ENCODE data around the gene CLMN.

CLMN gene

GRCh38 chr14:95263527-95264231 is 56.0 kb downstream of the CLMN start:
- no peak for DNase-seq (ENCODE audit: low read depth in 2 of 2)

DNA sequence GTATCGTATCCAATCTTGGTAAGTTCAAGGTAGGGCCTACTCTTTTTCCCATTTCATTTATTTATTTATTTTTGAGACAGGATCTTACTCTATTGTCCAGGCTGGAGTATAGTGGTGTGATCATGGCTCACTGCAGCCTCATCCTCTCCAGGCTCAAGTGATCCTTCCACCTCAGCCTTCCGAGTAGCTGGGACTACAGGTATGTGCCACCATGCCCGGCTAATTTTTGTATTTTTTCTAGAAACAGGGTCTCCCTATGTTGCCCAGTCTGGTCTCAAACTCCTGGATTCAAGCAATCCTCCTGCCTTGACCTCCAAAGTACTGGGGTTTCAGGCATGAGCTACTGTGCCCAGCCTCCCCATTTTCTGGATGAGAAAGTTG is 57.2 kb downstream of the CLMN start:
- DNase-seq (ENCODE audit: low read depth in 2 of 2): no peak

GRCh38 chr14:95261616-95262510 is 57.8 kb downstream of the CLMN start:
- DNase-seq (ENCODE audit: low read depth in 2 of 2): no peak

DNA sequence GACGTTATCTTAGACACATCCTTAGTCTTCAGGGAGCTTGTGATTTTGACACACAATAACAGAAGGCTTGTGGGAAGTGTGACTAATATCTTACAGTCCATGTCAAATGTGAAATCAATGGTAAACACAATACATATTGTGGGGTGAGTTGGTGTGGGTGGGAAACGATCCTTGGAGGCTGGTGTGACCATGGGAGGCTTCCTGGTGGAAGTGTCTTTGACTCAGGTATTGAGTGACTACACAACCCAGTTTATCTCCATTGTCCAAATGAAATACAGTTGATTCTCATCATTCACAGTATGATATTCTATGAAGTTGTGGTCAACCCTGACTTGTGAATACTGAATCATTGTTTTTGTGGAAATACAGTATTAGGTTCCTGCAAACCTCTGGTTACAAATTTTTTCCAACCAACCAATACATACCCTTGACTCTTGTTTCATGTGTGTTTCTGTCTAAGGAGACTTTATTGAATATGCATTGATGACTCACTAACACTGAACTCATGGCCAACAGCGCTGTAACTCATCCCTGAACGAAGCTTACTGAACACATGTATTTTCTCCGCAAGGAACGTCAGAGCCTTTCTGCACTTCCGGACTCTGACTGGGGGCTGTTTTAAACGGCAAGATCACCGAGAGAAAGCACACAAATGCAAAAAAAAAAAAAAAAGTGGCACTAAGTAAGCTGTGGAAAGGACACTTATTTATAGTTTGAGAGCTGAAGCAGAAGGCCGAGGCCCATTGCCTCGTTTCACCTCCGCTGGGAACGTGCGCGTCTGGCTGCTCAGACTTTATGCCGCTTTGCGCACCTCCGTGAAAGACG is 59.0 kb downstream of the CLMN start:
- no peak for DNase-seq (ENCODE audit: low read depth in 2 of 2)

DNA sequence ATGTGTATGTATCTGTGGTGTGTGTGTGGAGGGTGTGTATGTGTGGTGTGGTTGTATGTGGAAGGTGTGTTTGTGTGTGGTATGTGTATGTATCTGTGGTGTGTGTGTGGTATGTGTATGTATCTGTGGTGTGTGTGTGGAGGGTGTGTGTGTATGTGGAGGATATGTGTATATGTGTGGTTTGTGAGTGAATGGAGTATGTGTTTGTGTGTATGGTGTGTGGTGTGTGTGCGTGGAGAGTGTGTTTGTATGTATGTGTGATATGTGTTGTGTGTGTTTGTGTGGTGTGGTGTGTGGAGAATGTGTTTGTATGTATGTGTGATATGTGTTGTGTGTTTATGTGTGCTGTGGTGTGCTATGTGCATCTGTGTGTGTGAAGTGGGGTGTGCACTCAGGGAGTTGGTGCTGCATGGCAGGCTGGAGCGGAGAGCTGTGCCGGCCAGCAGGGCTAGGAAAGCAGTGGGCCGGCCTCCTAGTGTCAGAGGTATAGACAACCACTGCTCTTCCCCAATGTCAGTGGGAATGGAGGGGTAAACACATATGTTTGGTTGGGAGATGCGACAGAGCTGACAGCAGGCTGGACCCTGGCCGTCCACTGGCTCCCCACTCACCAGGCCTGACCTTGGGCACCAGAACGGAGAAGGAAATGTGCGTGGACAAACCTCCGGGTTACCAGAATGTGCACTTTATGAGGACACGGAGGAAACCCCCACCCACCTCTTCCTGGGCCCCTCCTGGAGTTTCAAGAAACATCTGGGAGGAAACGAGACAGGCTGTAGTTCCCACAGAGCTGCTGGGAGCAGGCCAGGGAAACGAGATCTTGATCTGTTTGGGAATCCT is 60.7 kb downstream of the CLMN start:
- no peak for DNase-seq (ENCODE audit: low read depth in 2 of 2)

DNA sequence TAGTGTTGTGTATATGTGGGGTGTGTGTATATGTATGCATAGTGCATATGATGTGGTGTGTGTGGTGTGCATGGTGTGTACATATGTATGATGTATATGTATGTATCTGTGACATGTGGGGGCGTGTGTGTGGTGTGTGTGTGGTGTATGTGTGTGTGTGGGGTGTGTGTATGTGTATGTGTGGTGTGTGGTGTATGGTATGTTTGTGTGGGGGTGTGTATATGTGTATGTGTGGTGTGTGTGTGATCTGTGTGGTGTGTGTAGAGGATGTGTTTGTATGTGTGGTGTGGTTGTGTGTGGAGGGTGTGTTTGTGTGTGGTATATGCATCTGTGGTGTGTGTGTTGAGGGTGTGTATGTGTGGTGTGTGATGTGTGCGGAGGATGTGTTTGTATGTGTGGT is 61.6 kb downstream of the CLMN start:
- DNase-seq (ENCODE audit: low read depth in 2 of 2): no peak

- DNase-seq (ENCODE audit: low read depth in 2 of 2): no peak
Observed at GRCh38 chr14:95257521-95257920, 62.2 kb downstream of the CLMN start.

GRCh38 chr14:95256776-95257060 is 63.0 kb downstream of the CLMN start:
- no peak for DNase-seq (ENCODE audit: low read depth in 2 of 2)

DNA sequence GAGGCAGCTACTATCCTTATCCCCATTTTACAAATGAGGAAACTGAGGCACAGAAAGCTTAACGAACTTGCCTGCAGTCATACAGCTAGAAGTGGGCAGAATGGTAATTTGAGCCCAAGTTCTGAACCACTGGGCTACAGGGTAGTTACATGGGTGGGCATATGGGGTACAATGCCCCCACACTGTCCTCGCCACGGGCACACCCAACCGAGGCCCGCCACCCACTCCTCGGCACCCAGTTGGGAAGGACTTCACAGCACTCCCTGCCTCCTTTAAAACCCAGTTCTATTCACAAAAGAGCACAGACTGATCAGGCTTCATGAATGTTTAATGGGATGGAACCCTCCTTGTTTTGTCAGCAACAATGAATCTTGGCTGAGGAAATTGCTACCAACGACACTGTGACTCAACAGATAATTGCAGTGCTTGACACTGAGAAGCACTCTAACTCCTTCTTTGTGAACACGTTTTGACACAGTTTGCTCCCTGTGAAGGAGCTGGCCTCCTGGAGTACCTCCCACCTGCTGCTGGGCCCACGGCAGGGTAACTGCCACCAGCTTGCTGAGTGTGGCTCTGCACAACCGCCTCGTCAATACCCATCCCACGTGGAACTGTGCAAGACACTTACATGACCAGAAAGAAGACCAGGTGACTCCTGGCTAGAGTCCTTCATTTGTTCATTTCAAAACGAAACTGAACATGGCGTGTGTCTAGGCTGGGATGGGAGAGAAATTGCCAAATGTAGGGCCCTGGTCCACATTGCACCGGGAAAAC is 63.5 kb downstream of the CLMN start:
- DNase-seq (ENCODE audit: low read depth in 2 of 2): no peak

DNA sequence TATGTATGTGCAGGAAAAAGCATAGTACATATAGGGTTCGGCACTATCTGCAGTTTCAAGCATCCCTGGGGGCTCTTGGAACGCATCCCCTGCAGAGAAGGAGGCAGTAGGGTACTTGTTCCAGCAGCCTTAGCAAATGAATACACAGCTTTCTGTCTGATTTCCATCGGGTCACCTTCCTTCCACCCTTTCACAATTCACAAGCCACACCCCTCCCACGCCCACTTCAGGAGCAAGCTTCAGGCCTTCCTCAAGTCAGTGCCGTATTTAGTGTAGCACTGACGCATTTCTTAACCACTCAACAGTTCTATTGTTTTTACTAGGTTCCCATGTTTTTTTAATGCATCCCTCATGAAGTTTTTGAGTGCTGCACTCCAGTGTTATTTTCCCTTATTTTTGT is 64.2 kb downstream of the CLMN start:
- DNase-seq (ENCODE audit: low read depth in 2 of 2): no peak

- DNase-seq (ENCODE audit: low read depth in 2 of 2): no peak
Observed at GRCh38 chr14:95255013-95255412, 64.7 kb downstream of the CLMN start.

DNA sequence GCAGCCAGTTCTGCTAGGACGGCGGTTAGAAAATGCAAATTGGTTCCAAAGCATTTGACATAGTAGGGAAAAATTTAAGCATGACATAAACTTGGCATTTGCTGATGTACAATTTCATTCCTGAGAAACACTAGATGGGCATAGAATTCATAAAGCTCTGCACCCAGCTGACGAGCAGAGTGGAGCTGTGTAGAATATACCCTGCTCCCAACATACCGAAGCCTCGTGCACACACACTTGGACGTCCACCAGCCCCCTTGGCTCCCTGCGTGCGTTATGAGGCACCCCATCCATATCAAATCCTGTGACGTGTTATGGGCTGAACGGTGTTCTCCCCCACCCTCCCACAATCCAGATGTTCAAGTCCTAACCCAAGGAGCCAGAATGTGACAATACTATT is 65.4 kb downstream of the CLMN start:
- no peak for DNase-seq (ENCODE audit: low read depth in 2 of 2)

DNA sequence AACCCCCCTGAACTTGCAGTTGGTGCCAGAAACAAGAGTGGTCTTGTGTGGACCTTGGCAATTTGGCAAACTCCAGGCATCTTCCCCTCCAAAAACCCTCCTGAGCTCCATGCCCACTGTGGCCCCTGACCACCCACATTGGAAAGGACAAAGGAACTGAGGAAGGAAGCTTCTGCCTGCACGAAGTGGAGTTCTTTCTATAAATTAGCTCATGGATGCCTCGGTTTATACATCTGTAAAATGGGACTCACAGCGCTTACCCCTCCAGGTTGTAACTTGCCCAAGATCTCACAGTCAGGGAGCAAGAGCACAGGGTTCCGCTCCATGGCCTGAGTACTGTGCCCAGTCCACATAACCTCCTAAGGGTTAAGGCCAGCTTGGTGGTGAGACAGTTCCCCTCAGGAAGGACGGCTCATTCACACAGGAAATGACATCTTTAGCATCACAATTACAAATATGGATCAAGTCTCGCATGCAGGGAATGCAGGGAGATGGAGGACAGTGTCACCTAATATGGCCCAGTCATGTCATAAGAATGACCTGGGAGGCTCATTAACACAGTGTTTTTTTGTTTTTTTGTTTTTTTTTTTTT is 66.6 kb downstream of the CLMN start:
- no peak for DNase-seq (ENCODE audit: low read depth in 2 of 2)

DNA sequence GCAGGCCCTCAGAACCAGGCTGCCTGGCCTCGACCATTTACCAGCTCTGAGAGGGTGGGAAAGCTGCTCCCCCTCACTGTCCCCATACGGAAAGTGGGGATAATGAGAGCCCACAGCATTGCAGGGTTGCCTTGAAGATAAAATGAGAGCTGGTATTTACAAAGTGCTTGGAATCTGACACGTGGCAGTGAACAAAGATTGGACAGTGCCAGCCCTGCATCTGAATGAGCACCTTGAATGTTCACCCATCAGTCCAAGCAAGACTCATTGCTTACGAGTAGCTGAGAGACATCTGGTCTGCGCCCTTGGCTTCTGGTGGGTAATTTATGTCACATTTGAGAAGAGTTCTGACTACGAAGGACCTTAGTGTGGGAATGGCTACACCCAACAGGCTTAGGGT is 67.5 kb downstream of the CLMN start:
- DNase-seq (ENCODE audit: low read depth in 2 of 2): no peak

DNA sequence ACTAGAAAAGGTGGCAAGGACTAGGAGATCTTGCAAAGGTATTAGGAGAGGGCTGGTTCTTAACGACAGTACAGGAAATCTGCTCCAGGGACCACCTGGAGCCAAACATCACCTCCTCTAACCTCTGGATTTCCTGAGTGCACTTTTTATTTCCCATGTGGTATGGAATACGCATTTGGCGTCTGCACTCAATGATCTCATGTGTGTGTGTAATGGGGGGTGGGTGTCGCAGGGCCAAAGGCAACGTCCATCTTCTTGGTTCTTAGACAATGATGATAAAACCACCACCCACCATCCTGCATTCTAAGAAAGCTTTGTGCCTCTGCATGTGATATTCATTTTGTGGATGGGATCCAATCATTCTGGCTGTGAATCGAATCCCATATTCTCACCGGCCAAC is 68.8 kb downstream of the CLMN start:
- DNase-seq (ENCODE audit: low read depth in 2 of 2): no peak

- DNase-seq (ENCODE audit: low read depth in 2 of 2): no peak
Observed at GRCh38 chr14:95250140-95250769, 69.5 kb downstream of the CLMN start.

DNA sequence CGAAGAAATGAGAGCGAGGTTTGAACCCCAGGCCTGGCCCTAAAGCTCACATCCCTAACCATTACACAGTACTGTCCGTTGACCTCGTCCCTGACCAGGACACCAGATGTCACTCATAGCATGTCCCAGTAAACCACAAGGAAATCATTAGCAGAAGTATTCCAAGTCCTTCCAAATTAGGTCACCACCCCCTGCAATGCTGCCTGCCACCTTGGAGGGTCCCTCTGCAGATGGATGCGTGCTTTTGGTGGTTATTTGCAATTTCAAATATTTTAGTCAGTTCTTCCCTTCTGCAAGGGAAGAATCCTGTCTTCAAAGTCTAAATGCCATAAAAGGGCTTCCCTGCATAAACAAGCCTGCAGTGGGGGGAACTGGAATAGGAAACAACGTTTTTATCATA is 71.3 kb downstream of the CLMN start:
- no peak for DNase-seq (ENCODE audit: low read depth in 2 of 2)

DNA sequence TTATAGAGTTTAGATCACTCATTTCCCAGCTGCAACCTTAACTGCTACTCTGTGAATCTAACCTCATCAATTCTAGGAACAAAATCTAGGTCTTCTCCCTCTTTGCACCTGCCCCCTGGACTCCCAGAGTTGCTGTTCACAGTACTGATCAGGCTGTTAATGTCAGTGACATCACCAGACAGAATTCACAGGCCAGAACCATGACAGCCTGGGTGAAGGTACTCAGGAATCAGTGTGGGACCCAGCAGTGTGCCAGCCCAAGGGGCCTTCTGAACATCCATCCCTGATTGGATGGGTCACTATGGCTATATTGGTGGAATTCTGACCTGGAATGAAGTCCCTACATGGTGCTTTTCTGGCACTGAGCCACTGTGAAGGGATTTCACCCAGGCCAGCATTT is 72.8 kb downstream of the CLMN start:
- no peak for DNase-seq (ENCODE audit: low read depth in 2 of 2)

DNA sequence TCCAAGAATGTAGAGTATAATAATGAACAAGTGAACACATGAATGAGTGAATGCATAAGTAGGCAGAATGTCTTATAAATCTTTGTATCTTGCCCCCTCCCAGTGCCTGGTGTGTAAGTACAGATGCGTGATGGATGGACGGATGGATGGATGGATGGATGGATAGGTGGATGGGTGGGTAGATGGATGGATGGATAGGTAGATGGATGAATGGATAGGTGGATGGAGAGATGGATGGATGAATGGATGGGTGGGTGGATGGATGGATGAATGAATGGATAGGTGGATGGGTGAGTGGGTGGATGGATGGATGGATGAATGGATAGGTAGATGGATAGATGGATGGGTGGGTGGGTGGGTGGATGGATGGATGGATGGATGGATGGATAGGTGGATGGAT is 74.4 kb downstream of the CLMN start:
- DNase-seq (ENCODE audit: low read depth in 2 of 2): no peak

DNA sequence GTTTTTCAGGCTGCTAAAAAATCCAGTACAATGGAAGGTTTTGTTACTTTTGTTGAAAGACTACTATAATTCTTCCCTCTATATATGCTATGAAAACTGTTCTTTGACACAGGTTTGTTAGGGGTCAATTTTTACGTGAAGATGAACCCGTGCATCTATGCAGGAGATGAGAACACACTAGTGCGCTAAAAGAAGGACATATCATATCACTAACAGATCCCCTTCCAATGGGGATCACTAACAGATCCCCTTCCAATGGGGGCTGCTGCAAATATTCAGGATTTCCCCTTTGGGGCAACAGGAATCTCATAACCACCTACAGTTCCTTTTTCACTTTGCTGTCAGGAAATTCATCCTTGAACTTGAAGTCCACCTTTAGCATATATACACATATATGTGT is 75.1 kb downstream of the CLMN start:
- no peak for DNase-seq (ENCODE audit: low read depth in 2 of 2)

Measured in activated CD8-positive, alpha-beta memory T cell treated with anti-CD3 and anti-CD28 coated beads for 4 hours (primary cell).